HEK293 (cell line): ENCODE results near the gene VPS36.
A peak's percentile ranks its signal among the peaks of the same experiment; 100 is the strongest.

Experiments
- CTCF ChIA-PET: fragments of 350-600 bp; formaldehyde crosslinking; extraction: SDS; loops from one replicate; lab custom pipeline; 2021; ENCODE audit warnings: antibody characterized with exemption; lab: Yijun Ruan, JAX
- POLR2A ChIA-PET: fragments of 300-600 bp; formaldehyde crosslinking; extraction: SDS; loops from one replicate; lab custom pipeline; 2020; ENCODE audit warnings: antibody characterized with exemption, inconsistent platforms; lab: Yijun Ruan, JAX
- H3K27ac ChIP-seq: fragments of 200-500 bp; sonication (Bioruptor generic); 2 replicates; pipeline ENCODE4 v1.5.1; 2014; ENCODE audit warnings: low read depth, low read length, control low read depth, inconsistent platforms; ENCODE audit errors: extremely low read depth
- H3K36me3 ChIP-seq, 2 experiments: fragments of 200-500 bp in 1 of 2; sonication (Bioruptor generic) in 1 of 2; 1 replicate in 1 of 2; 2 replicates in 1 of 2; pipeline ENCODE4 v1.5.1; 2014 to 2017; ENCODE audit warnings: inconsistent platforms in 2 of 2, low read length in 2 of 2; ENCODE audit not compliant: control insufficient read depth in 2 of 2, insufficient read depth in 1 of 2
- H3K4me1 ChIP-seq: fragments of 200-500 bp; sonication (Bioruptor generic); 2 replicates; pipeline ENCODE4 v1.5.1; 2014; ENCODE audit warnings: mild to moderate bottlenecking, low read length, inconsistent platforms; ENCODE audit not compliant: control insufficient read depth, insufficient read depth
- H3K4me3 ChIP-seq: 2 replicates; pipeline ENCODE4 v1.5.1; 2011; ENCODE audit warnings: low read depth, mild to moderate bottlenecking, control low read depth, low read length, moderate library complexity
- H3K9me3 ChIP-seq: fragments of 200-500 bp; sonication (Bioruptor generic); 2 replicates; pipeline ENCODE4 v1.5.1; 2014; ENCODE audit warnings: low read depth, low read length, inconsistent platforms; ENCODE audit not compliant: control insufficient read depth, insufficient read depth
- EGR2 ChIP-seq: fragments of 450-650 bp; formaldehyde crosslinking; IDR thresholded peaks from 2 replicates; pipeline ENCODE4 v1.5.1; 2016; ENCODE audit warnings: low read depth, missing biosample characterization, missing genetic modification characterization
- KLF16 ChIP-seq: fragments of 450-650 bp; formaldehyde crosslinking; IDR thresholded peaks from 2 replicates; pipeline ENCODE4 v1.5.1; 2017; ENCODE audit warnings: missing biosample characterization, missing genetic modification characterization
- ZFHX2 ChIP-seq: fragments of 450-650 bp; formaldehyde crosslinking; conservative IDR thresholded peaks from 2 replicates; pipeline ENCODE4 v1.5.1; 2016; ENCODE audit warnings: missing biosample characterization, missing genetic modification characterization
- ZNF132 ChIP-seq: fragments of 450-650 bp; formaldehyde crosslinking; IDR thresholded peaks from 2 replicates; pipeline ENCODE4 v1.5.1; 2017; ENCODE audit warnings: missing biosample characterization, missing genetic modification characterization, borderline replicate concordance
- ZNF184 ChIP-seq: fragments of 450-650 bp; IDR thresholded peaks from 2 replicates; pipeline ENCODE4 v1.5.1; 2018; ENCODE audit warnings: missing biosample characterization, mild to moderate bottlenecking, missing genetic modification characterization
- ZNF202 ChIP-seq: fragments of 450-650 bp; formaldehyde crosslinking; IDR thresholded peaks from 2 replicates; pipeline ENCODE4 v1.5.1; 2016; ENCODE audit warnings: missing biosample characterization, missing genetic modification characterization, borderline replicate concordance
- ZNF211 ChIP-seq: fragments of 450-650 bp; formaldehyde crosslinking; IDR thresholded peaks from 2 replicates; pipeline ENCODE4 v1.5.1; 2016; ENCODE audit warnings: low read depth, missing biosample characterization, missing genetic modification characterization
- ZNF266 ChIP-seq: fragments of 450-650 bp; formaldehyde crosslinking; IDR thresholded peaks from 2 replicates; pipeline ENCODE4 v1.5.1; 2016; ENCODE audit warnings: missing biosample characterization, missing genetic modification characterization, low read depth
- ZNF398 ChIP-seq: fragments of 450-650 bp; formaldehyde crosslinking; IDR thresholded peaks from 2 replicates; pipeline ENCODE4 v1.5.1; 2017; ENCODE audit warnings: missing biosample characterization, missing genetic modification characterization
- ZNF426 ChIP-seq: fragments of 450-650 bp; formaldehyde crosslinking; IDR thresholded peaks from 2 replicates; pipeline ENCODE4 v1.5.1; 2017; ENCODE audit warnings: missing biosample characterization, missing genetic modification characterization, mild to moderate bottlenecking, inconsistent platforms, moderate library complexity
- ZNF48 ChIP-seq: fragments of 450-650 bp; formaldehyde crosslinking; IDR thresholded peaks from 2 replicates; pipeline ENCODE4 v1.5.1; 2016; ENCODE audit warnings: missing biosample characterization, missing genetic modification characterization
- ZNF510 ChIP-seq: fragments of 450-650 bp; formaldehyde crosslinking; IDR thresholded peaks from 2 replicates; pipeline ENCODE4 v1.5.1; 2018; ENCODE audit warnings: mild to moderate bottlenecking, missing genetic modification characterization, missing biosample characterization; ENCODE audit not compliant: insufficient replicate concordance
- ZNF580 ChIP-seq: fragments of 450-650 bp; formaldehyde crosslinking; IDR thresholded peaks from 2 replicates; pipeline ENCODE4 v1.5.1; 2016; ENCODE audit warnings: missing biosample characterization, missing genetic modification characterization
- ZNF600 ChIP-seq: fragments of 450-650 bp; formaldehyde crosslinking; IDR thresholded peaks from 2 replicates; pipeline ENCODE4 v1.5.1; 2016; ENCODE audit warnings: missing biosample characterization, missing genetic modification characterization
- ZNF624 ChIP-seq: fragments of 450-650 bp; formaldehyde crosslinking; IDR thresholded peaks from 2 replicates; pipeline ENCODE4 v1.5.1; 2017; ENCODE audit warnings: missing biosample characterization, missing genetic modification characterization
- ZNF626 ChIP-seq: fragments of 450-650 bp; sonication (Bioruptor Pico); formaldehyde crosslinking; IDR thresholded peaks from 2 replicates; pipeline ENCODE4 v1.5.1; 2018; ENCODE audit warnings: missing biosample characterization, missing genetic modification characterization, inconsistent platforms
- ZNF670 ChIP-seq: fragments of 450-650 bp; formaldehyde crosslinking; IDR thresholded peaks from 2 replicates; pipeline ENCODE4 v1.5.1; 2016; ENCODE audit warnings: missing biosample characterization, missing genetic modification characterization, low read depth
- ZNF768 ChIP-seq: fragments of 450-650 bp; formaldehyde crosslinking; IDR thresholded peaks from 2 replicates; pipeline ENCODE4 v1.5.1; 2018; ENCODE audit warnings: missing biosample characterization, mild to moderate bottlenecking, missing genetic modification characterization
- ZSCAN30 ChIP-seq: fragments of 450-650 bp; IDR thresholded peaks from 2 replicates; pipeline ENCODE4 v1.5.1; 2018; ENCODE audit warnings: missing biosample characterization, mild to moderate bottlenecking, missing genetic modification characterization, moderate library complexity
- TF ChIP-seq, protein P1 (sequence below): fragments of 450-650 bp; formaldehyde crosslinking; IDR thresholded peaks from 2 replicates; pipeline ENCODE4 v1.5.1; 2016; ENCODE audit warnings: missing biosample characterization, missing genetic modification characterization, borderline replicate concordance

The VPS36 gene

DNA sequence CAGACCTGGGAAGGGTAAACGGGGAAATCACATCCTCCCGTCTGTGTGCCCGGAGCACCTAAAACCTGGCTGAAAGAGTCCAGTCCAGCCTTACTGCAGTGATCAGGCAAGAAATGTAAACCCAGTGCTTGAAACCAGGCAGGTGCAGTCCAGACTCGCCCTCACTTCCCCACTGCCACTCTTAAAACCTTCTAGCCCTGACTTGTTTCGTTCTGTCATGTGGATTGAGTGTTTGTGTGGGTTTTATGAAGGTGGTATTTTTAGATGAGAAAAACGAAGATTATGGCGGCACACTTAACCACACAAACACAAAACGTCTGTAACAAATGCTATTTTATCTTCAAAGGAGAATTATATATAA, 4.0 kb upstream of the VPS36 start:
- ChIA-PET POLR2A (no interaction called here), CTCF (no interaction called here)
- H3K9me3 ChIP-seq: no peaks in the 10 kb centered on the region
- H3K4me1 ChIP-seq: peaks cover 8% of the 10 kb centered on the region; the same call in 1 of the 2 replicates
- H3K4me3 ChIP-seq: peak overlapping the region; percentile 98
- TF ChIP-seq, protein P1, sequence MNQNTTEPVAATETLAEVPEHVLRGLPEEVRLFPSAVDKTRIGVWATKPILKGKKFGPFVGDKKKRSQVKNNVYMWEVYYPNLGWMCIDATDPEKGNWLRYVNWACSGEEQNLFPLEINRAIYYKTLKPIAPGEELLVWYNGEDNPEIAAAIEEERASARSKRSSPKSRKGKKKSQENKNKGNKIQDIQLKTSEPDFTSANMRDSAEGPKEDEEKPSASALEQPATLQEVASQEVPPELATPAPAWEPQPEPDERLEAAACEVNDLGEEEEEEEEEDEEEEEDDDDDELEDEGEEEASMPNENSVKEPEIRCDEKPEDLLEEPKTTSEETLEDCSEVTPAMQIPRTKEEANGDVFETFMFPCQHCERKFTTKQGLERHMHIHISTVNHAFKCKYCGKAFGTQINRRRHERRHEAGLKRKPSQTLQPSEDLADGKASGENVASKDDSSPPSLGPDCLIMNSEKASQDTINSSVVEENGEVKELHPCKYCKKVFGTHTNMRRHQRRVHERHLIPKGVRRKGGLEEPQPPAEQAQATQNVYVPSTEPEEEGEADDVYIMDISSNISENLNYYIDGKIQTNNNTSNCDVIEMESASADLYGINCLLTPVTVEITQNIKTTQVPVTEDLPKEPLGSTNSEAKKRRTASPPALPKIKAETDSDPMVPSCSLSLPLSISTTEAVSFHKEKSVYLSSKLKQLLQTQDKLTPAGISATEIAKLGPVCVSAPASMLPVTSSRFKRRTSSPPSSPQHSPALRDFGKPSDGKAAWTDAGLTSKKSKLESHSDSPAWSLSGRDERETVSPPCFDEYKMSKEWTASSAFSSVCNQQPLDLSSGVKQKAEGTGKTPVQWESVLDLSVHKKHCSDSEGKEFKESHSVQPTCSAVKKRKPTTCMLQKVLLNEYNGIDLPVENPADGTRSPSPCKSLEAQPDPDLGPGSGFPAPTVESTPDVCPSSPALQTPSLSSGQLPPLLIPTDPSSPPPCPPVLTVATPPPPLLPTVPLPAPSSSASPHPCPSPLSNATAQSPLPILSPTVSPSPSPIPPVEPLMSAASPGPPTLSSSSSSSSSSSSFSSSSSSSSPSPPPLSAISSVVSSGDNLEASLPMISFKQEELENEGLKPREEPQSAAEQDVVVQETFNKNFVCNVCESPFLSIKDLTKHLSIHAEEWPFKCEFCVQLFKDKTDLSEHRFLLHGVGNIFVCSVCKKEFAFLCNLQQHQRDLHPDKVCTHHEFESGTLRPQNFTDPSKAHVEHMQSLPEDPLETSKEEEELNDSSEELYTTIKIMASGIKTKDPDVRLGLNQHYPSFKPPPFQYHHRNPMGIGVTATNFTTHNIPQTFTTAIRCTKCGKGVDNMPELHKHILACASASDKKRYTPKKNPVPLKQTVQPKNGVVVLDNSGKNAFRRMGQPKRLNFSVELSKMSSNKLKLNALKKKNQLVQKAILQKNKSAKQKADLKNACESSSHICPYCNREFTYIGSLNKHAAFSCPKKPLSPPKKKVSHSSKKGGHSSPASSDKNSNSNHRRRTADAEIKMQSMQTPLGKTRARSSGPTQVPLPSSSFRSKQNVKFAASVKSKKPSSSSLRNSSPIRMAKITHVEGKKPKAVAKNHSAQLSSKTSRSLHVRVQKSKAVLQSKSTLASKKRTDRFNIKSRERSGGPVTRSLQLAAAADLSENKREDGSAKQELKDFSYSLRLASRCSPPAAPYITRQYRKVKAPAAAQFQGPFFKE: no peak
- TF ChIP-seq EGR2 (peak; percentile 29; the same call in 1 of the 2 replicates), ZFHX2 (tag by site-specific recombination) (0 out of 2 replicates have a peak, but pooled peaks have one; percentile 44), ZNF600 (tag by site-specific recombination) (peak; percentile 30), ZNF624 (no peak), ZNF266 (tag by site-specific recombination) (no peak), ZSCAN30 (0 out of 2 replicates have a peak, but pooled peaks have one; percentile 14), ZNF580 (tag by site-specific recombination) (no peak)
- H3K27ac ChIP-seq: no peak overlapping the region
- peaks cover 28 to 30% of the 10 kb centered on the region in 2 experiments for H3K36me3 ChIP-seq

DNA sequence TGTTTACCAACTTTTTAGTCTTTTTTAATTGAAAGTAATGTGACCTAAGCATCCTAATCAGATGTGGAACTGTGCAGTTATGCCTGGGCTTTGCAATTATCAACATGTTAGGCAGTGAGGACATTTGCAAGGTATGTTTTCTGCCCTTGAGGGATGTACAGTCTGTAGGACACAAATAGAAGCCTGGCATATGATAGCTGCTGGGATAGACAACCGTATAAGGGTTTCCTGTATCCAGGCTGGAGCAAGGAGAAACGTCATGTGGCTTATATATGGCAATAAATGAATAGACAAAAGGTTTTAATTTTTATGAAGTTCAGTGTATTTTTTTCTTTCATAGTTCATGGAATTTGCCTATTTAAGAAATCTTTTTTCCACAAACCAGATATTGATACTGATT, 2.0 kb upstream of the VPS36 start:
- peaks cover 9 to 15% of the 10 kb centered on the region in 2 experiments for H3K36me3 ChIP-seq
- TF ChIP-seq ZNF48 (tag by site-specific recombination): no peak
- no peak for TF ChIP-seq ZNF670 (tag by site-specific recombination)
- TF ChIP-seq ZNF202 (tag by site-specific recombination): no peak
- TF ChIP-seq ZNF510 (tag by site-specific recombination): no peak
- no peak for TF ChIP-seq ZSCAN30
- no peak for TF ChIP-seq ZNF184 (tag by site-specific recombination)
- TF ChIP-seq ZNF626 (tag by site-specific recombination): no peak
- no peak for TF ChIP-seq KLF16 (tag by site-specific recombination)
- no peak for TF ChIP-seq ZNF426
- TF ChIP-seq ZNF132: no peak
- no peak for TF ChIP-seq ZNF768 (tag by site-specific recombination)
- no peak for TF ChIP-seq ZNF398
- no peak for TF ChIP-seq ZNF211 (tag by site-specific recombination)
- ChIA-PET CTCF (interaction anchor here (0.7 to 3.8 kb wide), 2 partner anchors 21 to 109 kb away, joined by 3 to 20 read pairs; no protein-coding TSS in a partner anchor), POLR2A (no interaction called here)
- no peak overlapping the region for H3K4me3 ChIP-seq
- peaks cover 19% of the 10 kb centered on the region for H3K4me1 ChIP-seq
- no peaks in the 10 kb centered on the region for H3K9me3 ChIP-seq
- no peak overlapping the region for H3K27ac ChIP-seq
